Retina (tissue), 1 donor: ENCODE results near the gene CFAP299.

Experiments used
- DNase-seq: peaks from one replicate; pipeline ENCODE4 v3.0.0-alpha.2; 2016

CFAP299 gene

DNA sequence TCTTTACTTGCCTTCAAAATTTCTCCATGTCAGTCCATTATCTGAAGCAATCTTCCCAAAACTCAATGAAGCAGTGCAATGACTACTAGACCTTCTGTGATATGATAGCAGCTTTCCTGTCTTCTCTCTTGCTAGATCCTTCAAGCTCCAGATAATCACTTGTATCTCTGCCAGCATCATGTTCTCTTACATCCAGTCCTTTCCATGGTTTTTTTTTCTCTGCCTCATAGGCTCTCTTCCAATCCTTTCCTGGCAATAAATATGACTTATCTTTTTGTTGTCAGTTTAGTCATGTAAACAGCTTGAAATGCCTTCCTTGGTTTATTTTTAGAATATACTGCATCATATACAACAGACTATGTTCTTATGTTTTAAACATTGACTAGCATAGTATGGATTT, 193.5 kb downstream of the CFAP299 start:
- DNase-seq: no peak

DNA sequence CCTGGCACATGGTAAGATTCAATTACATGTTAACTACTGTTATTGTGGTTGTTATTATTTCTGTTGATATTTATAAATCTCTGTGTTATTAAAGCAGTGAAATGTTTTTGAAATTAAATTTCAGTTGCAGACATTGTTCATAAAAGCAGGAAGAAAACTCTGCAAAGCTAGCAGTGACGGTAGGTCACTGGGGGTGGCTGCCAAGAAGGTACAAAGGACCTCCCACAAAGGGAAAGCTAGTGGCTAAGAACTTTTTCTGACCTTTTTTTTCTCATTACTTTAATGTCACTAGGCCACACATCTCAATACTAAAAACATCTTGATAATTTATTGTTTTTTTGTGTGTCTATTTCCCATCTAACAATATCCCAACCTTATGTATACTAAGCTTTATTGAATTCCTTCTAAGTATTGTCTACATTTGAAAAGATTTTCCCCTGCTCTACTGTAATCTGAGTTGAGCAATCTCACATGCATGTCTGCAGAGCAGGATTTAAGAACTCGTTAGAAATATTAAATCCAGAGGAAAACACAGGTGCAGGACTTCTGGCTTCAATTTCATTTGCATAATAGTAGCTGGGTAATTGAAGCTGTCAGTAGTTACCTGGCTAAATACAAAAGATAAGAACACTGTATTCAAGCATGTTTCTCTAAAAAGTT, 197.3 kb downstream of the CFAP299 start:
- no peak for DNase-seq

DNA sequence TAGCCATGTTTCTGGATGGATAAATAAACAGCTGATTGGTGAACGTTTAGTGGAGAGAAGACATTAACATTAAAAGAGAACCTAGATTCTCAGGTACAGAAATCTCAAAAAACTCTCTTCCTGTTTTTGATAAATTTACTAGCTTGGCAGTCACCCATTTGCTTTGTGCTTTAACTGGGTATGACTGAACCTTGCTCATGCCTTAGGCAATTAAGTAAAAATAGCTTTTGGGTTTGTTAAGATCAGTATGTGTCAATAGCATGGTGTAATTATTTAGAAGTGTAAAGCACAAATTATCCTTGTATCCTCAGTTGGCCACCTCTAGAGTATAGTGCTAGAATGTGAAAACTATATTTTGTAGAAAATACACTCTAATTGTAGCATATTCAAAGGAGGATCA, 200.0 kb downstream of the CFAP299 start:
- DNase-seq: no peak

DNA sequence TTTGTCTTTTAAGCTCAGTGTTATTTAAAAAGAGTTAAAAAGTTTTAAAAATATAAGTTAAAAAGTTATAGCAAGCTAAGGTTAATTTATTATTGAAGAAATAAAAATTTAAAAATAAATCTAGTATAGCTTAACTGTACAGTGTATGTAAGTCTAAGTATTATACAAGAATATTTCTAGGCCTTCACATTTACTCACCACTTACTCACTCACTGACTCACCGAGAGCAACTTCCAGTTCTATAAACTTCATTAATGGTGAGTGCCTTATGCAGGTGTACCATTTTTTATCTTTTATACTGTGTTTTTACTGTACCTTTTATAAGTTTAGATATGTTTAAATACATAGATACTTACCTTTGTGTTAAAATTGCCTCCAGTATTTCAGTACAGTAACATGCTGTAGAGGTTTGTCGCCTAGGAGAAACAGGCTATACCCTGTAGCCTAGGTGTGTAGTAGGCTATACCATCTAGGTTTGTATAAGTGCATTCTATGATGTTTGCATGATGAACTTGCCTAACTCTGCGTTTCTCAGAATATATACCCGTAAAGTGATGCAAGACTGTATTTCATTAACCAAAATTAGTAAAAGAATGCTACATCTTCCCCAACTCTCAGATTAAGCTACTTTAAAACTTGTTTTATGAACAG, 202.9 kb downstream of the CFAP299 start:
- DNase-seq: no peak

DNA sequence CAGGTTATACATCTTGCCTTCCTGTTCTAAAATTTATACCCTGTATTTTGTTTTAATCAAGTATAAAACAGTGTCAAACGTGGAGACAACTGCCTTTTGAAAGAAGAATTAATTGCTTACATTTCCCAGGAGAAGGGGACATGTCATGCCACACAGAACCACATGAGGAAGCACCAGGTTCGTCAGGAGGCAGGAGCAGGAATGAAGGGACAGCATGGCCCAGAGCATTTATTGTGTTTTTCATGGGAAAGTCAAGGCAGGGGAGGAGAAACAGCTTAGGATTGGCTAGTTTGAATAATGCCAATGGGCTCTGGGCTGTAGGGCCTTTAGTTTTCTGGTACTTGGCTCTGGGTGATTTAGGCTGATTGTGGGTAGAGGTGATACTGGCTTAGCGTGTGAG, 203.7 kb downstream of the CFAP299 start:
- no peak for DNase-seq

DNA sequence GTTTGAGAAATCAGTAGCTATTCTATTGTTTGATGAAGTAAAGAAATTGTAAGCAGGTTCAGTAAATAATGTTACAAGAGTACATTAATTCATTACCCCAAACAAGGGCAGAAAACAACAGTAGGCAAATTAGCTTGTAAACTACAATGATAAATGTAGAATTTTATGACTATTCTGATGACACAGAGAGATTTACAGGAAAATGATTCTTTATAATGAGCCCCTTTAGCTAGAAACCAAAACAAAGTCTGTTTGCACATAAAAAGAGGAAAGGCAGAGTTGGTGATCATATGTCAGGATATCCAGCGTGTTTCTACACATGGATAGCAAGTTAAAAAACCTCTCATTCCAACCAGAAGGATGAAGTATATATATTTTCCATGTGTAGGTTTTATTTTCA, 204.8 kb downstream of the CFAP299 start:
- no peak for DNase-seq

DNA sequence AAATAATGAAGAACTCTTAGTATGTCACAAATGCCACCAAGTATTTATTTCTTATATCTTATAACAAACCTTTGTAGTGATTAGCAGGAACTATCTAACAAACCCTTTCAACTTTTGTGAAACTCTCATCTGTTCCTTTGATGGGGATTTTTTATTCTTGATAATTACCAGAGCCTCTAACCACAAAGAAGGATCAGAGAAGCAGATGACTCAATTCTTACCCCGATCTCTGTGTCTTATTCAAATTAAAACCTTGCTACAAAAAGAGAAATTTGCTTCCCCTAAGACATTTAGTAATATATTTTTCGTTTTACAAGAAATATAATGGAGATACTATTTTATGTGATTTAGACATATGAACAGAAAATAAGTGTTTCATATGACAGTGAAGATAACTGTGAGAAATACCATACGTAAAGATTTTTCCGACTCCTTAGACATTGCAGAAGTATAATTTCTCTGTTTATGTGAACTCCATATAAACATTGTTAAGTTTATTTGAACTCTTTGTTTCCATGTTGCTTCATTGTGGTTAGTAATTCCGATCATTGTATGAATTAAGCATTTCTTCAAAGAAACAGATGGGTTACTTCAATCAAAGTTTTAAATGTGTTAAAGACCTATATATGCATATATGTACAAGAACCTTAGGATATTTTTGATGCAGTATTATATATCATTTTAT, 205.4 kb downstream of the CFAP299 start:
- DNase-seq: no peak

DNA sequence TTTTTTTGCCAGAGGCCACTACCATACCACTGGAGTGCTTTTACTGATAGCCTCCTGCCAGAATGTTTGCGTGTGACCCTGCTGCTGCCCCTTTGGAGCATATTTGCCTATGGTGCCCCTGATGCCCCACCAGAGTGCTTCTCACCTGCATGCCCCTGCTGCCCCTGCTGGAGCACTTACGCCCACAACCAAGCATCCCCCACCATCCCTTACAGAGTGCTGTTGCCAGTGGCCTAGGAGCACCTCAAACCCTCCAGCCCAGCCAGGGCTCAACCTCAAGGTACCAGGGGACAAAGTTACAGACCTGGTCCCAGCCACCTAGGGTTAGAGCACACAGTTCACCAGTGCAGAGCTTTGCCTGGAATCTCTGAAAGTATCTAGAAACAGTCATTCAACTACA, 207.2 kb downstream of the CFAP299 start:
- no peak for DNase-seq

DNA sequence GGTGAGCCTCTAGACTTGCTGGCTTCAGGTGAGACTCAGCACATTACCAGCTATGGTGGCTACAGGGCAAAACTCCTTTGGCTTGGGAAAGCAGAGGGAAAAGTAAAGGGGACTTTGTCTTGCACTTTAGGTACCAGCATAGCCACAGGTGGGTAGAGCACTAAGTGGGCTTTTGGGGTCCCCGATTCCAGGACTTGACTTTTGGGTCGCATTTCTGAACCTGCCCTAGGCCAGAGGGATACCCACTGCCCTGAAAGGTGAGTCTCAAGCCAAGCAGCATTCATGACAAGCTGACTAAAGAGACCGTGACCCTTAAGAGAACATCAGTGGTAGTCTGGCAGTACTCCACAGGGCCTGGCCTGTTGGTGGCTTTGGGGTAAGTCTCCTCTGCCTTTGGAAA, 224.8 kb downstream of the CFAP299 start:
- no peak for DNase-seq

DNA sequence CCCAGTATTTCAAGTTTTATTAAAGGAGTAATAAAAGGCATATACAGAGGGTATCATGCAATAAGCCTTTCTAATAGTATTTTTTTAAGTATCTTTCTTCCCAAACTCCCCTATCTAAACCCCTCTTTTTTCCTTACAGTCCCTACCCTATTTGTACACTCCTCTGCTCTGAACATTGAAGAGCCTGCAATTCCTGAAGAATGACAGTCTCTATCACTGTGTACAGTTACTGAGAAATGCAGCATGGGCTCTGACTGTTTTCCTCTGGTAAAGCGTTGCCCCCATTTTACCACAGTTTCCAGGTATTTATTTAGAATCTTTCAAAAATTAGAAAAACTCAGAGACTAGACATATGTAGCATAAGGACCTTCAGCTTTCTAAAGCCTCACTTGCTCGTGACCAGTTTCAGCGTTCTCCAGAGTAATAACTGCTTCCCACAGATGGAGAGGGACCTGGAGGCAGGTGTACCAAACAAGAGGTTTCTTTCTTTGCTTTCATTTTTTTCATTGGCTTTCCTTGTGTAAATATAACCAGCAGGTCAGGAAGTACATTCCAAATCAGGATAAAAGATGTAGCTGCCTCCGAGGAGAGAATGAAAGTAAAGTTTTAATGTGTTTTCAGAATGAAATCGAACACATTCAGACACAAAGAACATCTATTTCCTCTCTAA, 230.8 kb downstream of the CFAP299 start:
- DNase-seq: no peak

DNA sequence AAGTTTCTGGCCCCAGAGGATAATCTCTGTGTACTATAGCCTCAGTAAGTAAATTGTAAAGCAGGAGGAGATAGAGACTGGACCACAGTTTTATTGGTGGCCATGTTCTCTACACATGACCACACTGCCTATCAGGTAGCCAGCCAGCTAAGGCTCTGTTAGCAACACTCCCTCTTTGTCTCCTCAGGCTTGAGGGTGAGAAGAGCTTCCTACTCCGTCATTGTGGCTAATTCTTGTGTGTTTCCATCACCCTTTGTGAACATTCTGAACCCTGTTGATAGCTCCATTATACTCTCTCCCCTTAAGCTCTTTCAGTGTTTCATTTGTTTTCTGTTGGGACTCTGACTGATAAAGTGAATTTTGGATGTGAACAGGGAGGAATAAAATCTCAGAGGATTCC, 233.4 kb downstream of the CFAP299 start:
- no peak for DNase-seq

DNA sequence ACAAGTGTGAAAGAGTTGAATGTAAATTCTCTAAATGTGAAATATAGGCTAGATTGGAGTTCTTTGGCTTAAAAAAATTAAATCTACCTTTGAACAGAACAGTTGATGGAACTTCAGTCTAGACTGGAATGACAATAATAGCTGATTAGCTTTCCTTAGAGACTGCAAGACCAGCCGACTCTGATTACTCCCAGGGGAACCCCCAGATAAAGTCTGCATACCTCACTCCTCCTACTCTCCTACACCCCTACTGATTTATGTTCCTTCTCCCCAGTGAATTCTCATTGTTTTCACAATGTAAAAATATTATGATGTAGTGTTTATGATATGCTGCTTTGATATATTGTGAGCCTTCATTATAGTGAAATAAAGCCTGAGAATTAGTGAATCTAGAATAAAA, 241.3 kb downstream of the CFAP299 start:
- DNase-seq: no peak

DNA sequence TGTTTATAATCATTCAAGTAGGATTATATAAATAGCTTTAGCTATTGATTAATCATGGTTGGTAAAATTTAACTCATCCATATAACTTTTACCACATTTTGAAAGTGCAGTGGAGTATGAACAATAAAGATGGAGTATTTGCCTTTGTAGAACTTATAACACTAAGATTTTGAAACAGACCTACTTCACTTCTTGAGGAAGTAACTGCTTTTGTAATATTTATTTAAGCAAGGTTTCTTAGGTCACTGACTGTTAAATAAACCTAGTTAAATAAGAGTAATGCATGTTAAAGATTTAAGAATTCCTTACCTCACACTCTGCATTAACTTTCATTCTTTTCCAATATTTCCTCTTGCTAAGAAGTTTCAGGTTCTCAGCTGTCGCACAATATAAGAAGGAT, 242.5 kb downstream of the CFAP299 start:
- no peak for DNase-seq

DNA sequence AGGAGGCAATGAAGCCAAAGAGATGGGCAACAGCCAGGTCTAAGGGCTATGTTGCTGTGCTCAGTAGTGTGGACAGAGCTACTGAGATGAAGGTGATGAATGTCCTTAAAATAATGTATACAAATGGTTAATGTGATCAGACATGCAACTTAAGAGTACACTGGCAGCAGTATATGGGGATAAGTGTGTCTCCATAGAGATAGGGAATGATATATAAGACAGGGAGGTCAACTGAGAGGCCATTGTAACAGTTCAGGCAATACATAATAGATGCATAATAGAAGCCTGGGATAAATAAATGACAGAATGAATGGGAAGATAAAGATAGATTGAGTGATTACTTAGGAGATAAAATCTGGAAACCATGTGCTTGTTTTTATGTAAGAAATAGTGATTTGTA, 250.0 kb downstream of the CFAP299 start:
- DNase-seq: no peak

DNA sequence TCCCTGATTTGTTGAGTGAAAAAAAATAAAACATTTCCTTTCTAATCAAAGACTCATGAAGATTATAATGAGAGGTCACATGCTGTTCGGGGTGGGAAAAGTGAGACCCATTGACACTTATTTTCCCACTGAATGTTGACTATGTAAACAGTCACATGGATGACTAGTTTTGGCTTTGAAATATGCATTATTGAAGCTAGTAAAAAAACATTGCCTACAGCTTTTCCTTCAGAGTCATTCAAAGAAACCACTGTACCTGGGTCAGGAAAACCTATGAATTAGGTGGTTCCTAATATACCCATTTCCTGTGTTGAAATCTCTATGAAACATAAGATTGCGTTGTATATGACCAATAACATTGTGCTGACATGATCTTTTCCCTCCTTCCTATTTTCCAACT, 251.2 kb downstream of the CFAP299 start:
- no peak for DNase-seq

DNA sequence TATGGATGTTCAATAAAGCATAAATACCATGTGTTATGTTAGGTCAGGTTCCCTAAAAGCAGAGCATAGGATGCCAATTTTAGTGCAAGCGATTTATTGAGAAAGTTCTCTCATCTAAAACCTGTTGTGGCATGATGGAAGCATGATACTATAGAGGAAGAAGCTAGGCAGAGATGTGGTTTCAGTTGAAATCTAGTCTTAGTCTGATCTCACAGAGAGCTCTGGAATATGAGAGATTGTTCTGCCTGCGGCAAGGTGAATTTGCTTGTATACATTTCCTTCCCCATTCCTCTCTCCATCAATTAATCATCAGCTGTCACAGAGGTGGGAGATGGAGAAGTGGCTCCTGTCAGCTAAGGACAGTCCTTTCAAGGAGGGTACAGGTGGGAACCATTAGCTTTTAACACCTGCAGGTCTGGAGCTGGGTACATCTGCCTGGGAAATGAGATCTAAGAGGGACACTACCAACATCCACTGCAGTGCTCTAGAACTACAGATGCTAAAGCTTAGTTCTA, 252.4 kb downstream of the CFAP299 start:
- no peak for DNase-seq

DNA sequence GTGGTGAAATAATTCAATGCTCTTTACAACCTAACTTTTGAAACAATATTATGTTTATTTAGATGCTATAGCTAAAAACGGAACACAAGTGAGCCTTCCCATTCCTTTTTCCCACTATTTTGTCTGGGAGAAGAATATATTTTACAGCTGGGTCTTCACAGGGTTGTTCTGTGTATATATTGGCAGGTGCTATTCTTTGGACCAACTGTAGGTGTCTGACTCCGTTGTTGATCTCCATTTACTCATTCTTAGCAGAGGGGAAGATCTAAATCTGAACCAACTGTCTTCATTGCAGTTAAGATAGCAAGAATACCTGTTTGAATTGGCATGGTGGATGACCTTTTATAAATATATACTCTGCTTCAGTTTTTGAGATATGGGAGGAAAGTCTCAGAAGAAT, 257.4 kb downstream of the CFAP299 start:
- DNase-seq: no peak

DNA sequence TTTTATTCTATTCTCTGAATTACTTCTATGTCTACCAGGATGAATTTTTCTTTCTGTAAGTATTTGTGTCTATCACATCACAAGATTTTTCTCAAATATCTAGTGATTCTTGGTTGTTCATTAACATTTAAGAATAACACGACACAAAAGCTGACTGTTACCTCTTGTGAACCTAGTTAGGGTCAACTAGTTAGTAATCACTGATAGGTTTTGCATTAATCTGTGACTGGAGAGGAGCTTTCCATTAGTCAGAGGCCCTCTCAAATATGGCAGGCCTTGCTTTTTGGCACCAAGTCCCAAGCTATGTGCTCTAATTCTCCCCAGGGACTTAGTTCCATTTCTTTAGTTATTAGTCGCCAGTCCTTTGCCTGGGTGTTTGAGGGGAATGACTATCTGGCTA, 259.2 kb downstream of the CFAP299 start:
- DNase-seq: no peak

DNA sequence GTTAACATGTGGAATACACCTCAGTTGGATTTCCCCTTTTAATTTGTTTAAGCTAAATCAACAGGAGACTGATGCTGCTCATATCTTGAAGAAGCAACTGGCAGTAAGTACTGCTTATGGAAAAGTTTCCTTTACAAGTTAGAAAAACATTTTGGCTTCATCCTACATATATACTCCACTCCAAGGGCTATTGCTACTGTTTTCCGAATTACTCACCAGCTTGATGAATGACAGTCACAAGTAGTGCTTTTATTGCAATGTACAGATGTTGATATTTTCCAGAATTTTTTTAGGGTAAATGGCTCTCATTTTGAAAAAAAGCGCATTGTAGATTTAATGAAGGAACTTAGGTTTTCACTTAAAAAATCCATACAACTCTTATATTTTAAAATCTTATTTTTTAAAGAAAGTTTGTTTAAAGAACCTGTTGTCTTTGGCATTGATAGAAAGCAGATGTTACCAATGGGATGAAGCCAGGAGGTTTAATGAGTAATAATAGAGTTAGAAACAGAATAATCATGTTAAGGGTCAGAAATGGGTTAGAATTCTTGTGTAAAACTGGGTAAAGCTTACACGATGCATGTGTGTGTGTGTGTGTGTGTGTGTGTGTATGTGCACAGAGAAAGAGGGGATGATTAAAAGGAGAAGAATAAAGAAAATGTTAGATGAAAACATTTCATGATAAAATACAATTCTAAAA, 272.9 kb downstream of the CFAP299 start:
- no peak for DNase-seq

DNA sequence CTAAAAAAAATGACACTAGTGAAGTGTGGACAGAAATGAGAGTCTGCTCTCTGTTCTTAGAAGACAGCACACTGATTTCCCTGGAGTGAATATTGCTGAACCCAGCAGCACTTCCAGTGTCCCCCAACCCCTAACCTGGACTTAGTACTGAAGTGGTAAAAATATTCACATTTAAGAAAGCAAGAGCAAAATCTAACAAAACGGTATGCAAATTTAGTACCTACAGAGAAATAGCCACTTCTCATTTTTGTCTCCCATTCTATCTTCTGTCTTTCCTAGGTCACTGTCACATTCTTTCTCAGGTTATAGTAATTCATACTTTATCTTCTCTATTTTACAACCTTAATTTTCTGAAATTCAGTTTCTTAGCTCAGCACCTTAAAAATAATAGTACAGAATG, 274.7 kb downstream of the CFAP299 start:
- no peak for DNase-seq

DNA sequence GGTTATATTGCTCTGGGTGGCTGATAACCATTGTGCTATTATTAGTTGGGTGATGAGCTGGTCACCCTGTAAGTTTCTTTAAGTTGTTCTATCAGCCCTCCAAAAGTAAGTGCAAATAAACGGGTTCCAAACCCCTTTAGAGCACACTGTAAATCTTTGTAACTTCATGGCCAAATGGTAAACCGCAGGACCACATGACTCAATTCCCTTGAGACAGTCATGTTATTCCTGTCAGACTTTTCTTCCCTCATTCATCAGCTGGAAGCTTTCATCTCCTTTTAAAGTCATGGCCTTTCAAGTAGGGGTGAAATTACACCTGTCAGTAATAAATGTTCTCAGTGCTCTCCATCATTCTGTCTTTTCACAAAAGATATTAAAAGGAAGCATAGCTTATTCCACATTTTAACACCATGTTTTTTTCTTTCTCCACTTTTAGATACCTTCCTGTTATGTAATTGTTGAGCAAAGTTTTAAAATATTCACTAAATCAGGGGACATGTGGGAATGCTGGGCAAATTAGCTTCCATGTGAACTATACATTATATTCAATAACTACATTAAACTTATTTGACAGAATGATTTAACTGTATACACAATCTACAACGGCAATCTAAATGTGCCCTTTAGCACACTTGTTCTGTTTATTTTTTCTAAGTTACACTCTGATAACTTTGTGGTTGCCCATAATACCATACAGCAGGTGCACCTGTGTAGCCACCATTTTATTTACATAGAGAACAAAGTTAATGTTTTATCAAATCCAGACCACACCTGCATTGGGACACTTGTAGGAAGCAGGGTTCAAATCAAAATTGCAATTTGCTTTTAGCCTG, 275.5 kb downstream of the CFAP299 start:
- no peak for DNase-seq

DNA sequence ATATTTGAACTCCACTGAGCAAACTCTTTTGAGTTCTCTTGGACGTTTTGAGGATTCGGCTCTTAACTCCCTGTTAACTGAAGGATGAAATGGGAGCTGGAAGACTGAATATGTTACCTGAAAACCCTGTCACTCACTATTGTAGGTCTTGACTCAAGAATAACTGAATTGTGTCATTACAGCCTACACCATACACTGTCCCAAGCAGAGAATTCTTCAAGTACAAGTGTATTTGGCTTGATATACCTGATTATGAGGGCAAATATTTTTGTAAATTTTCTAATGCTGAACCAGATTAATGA, 276.1 kb downstream of the CFAP299 start:
- no peak for DNase-seq
